H1 (cell line): ENCODE data around the gene NDST3. TPM values are rescaled to one million over a fixed set of nuclear protein-coding genes. Genes with fewer than 3 reads are reported as not detected.

Experiments
- CTCF ChIA-PET: fragments of 300-600 bp; sonication (Branson Sonifier 250); formaldehyde crosslinking; loops from one replicate; lab custom pipeline; 2021; ENCODE audit not compliant: partially characterized antibody; lab: Charles Lee
- POLR2A ChIA-PET: fragments of 300-600 bp; sonication (Branson Sonifier 250); formaldehyde crosslinking; loops from one replicate; lab custom pipeline; 2021; ENCODE audit warnings: inconsistent platforms; ENCODE audit not compliant: partially characterized antibody; lab: Charles Lee
- DNase-seq, 2 experiments: peaks; one replicate each; pipeline versions ENCODE4 v3.0.0 to v3.0.0-alpha.2; 2010 to 2022; ENCODE audit warnings: low spot score in 2 of 2, low read depth in 1 of 2, mixed read lengths in 1 of 2
- FAIRE-seq: peaks from 2 replicates; lab custom pipeline; 2011; peaks lifted over from hg19 to GRCh38; lab: Jason Lieb, UNC
- H2AFZ ChIP-seq: 2 replicates; pipeline ENCODE4 v1.8.1; 2012; ENCODE audit warnings: low read length, inconsistent platforms
- H2AK5ac ChIP-seq: 2 replicates; pipeline ENCODE4 v1.6.1; 2013; ENCODE audit warnings: low read depth, low read length
- H2BK120ac ChIP-seq: replicated peaks from 2 replicates; pipeline ENCODE3; 2013; ENCODE audit warnings: low read depth, low read length, inconsistent platforms
- H2BK12ac ChIP-seq: 2 replicates; pipeline ENCODE4 v1.6.1; 2013; ENCODE audit warnings: low read depth, low read length
- H2BK15ac ChIP-seq: 2 replicates; pipeline ENCODE4 v1.6.1; 2013; ENCODE audit warnings: low read length
- H2BK20ac ChIP-seq: 2 replicates; pipeline ENCODE4 v1.6.1; 2013; ENCODE audit warnings: low read length
- H2BK5ac ChIP-seq: 2 replicates; pipeline ENCODE4 v1.6.1; 2013; ENCODE audit warnings: low read depth, low read length
- H3K14ac ChIP-seq: 2 replicates; pipeline ENCODE4 v1.6.1; 2013; ENCODE audit warnings: inconsistent platforms; ENCODE audit not compliant: insufficient read length
- H3K18ac ChIP-seq: 2 replicates; pipeline ENCODE4 v1.6.1; 2013; ENCODE audit warnings: low read length; ENCODE audit errors: extremely low read depth
- H3K23ac ChIP-seq: 2 replicates; pipeline ENCODE4 v1.6.1; 2013; ENCODE audit warnings: inconsistent platforms; ENCODE audit not compliant: insufficient read length
- H3K23me2 ChIP-seq: 2 replicates; pipeline ENCODE4 v1.6.1; 2013; ENCODE audit warnings: low read depth, low read length
- H3K27ac ChIP-seq: 2 replicates; pipeline ENCODE4 v1.6.1; 2011; ENCODE audit warnings: low read depth, low read length, inconsistent platforms
- H3K27me3 ChIP-seq, 4 experiments: replicated peaks in 1 of 4; 1 replicate in 1 of 4; 2 replicates in 3 of 4; pipeline versions ENCODE4 v1.6.1 to v1.8.1; 2011 to 2013; ENCODE audit warnings: low read length in 3 of 4, mild to moderate bottlenecking in 3 of 4, inconsistent platforms in 2 of 4, mixed read lengths in 2 of 4, moderate library complexity in 1 of 4; ENCODE audit not compliant: control insufficient read depth in 3 of 4, insufficient read depth in 3 of 4; ENCODE audit errors: extremely low read depth in 1 of 4
- H3K36me3 ChIP-seq, 4 experiments: 2 replicates each; pipeline versions ENCODE4 v1.6.1 to v1.8.1; 2011 to 2013; ENCODE audit warnings: mild to moderate bottlenecking in 4 of 4, low read length in 3 of 4, moderate library complexity in 2 of 4, control low read depth in 1 of 4, inconsistent platforms in 1 of 4; ENCODE audit not compliant: insufficient read depth in 4 of 4, control insufficient read depth in 2 of 4
- H3K4ac ChIP-seq: replicated peaks from 2 replicates; pipeline ENCODE3; 2013; ENCODE audit warnings: low read length, low read depth, mixed read lengths, inconsistent platforms; ENCODE audit not compliant: insufficient read length
- H3K4me1 ChIP-seq, 4 experiments: replicated peaks in 1 of 4; 1 replicate in 1 of 4; 2 replicates in 3 of 4; pipeline versions ENCODE4 v1.6.1 to v1.8.1; 2011 to 2013; ENCODE audit warnings: low read length in 3 of 4, inconsistent platforms in 2 of 4, mixed read lengths in 1 of 4; ENCODE audit not compliant: insufficient read depth in 4 of 4, control insufficient read depth in 3 of 4
- H3K4me2 ChIP-seq, 2 experiments: 2 replicates each; pipeline versions ENCODE4 v1.6.1 to v1.8.1; 2011 to 2013; ENCODE audit warnings: low read depth in 2 of 2, low read length in 2 of 2, control low read depth in 1 of 2, inconsistent platforms in 1 of 2, mild to moderate bottlenecking in 1 of 2; ENCODE audit not compliant: insufficient read depth in 1 of 2
- H3K4me3 ChIP-seq, 4 experiments: fragments of 200-600, 300-600 bp in 1 of 4; sonication (generic), shearing (Covaris generic), sonication (Bioruptor Twin) in 1 of 4; 2 replicates each; pipeline versions ENCODE4 v1.5.1 to v1.8.1; 2011 to 2016; ENCODE audit warnings: low read length in 4 of 4, low read depth in 3 of 4, control low read depth in 2 of 4, inconsistent platforms in 2 of 4, mild to moderate bottlenecking in 2 of 4, mixed read lengths in 1 of 4, moderate library complexity in 1 of 4; ENCODE audit not compliant: insufficient read depth in 2 of 4; ENCODE audit errors: extremely low read depth in 1 of 4
- H3K56ac ChIP-seq: replicated peaks from 2 replicates; pipeline ENCODE3; 2013; ENCODE audit warnings: low read depth, mild to moderate bottlenecking, mixed read lengths, low read length, inconsistent platforms; ENCODE audit not compliant: insufficient read length
- H3K79me1 ChIP-seq: 2 replicates; pipeline ENCODE4 v1.6.1; 2013; ENCODE audit warnings: low read depth, low read length, control low read depth
- H3K79me2 ChIP-seq, 2 experiments: 2 replicates each; pipeline versions ENCODE4 v1.6.1 to v1.8.1; 2012 to 2013; ENCODE audit warnings: low read length in 2 of 2, mild to moderate bottlenecking in 2 of 2, inconsistent platforms in 1 of 2; ENCODE audit not compliant: insufficient read depth in 2 of 2, control insufficient read depth in 1 of 2
- H3K9ac ChIP-seq, 4 experiments: replicated peaks in 1 of 4; 1 replicate in 1 of 4; 2 replicates in 3 of 4; pipeline versions ENCODE4 v1.6.1 to v1.8.1; 2011 to 2013; ENCODE audit warnings: low read depth in 3 of 4, low read length in 3 of 4, control low read depth in 2 of 4, mild to moderate bottlenecking in 2 of 4, moderate library complexity in 2 of 4, inconsistent platforms in 1 of 4; ENCODE audit errors: extremely low read depth in 1 of 4
- H3K9me3 ChIP-seq, 2 experiments: 2 replicates each; pipeline versions ENCODE4 v1.6.1 to v1.8.1; 2012 to 2013; ENCODE audit warnings: mild to moderate bottlenecking in 2 of 2, moderate library complexity in 2 of 2, control low read depth in 1 of 2, inconsistent platforms in 1 of 2, low read depth in 1 of 2, low read length in 1 of 2, mixed read lengths in 1 of 2; ENCODE audit not compliant: insufficient read depth in 2 of 2
- H4K20me1 ChIP-seq, 2 experiments: replicated peaks in 1 of 2; 2 replicates each; pipeline versions ENCODE3 to v1.8.1; 2011 to 2013; ENCODE audit warnings: inconsistent platforms in 2 of 2, low read length in 2 of 2, mild to moderate bottlenecking in 1 of 2; ENCODE audit not compliant: insufficient read depth in 2 of 2, control insufficient read depth in 1 of 2
- H4K5ac ChIP-seq: 2 replicates; pipeline ENCODE4 v1.6.1; 2013; ENCODE audit warnings: low read length, low read depth, mixed read lengths, inconsistent platforms; ENCODE audit not compliant: insufficient read length
- H4K8ac ChIP-seq: 2 replicates; pipeline ENCODE4 v1.8.0; 2013; ENCODE audit warnings: mild to moderate bottlenecking, moderate library complexity, low read length, inconsistent platforms; ENCODE audit not compliant: insufficient read depth; ENCODE audit errors: extremely low read depth
- H4K91ac ChIP-seq: replicated peaks from 2 replicates; pipeline ENCODE3; 2013; ENCODE audit warnings: low read length, mixed read lengths, inconsistent platforms; ENCODE audit not compliant: insufficient read length
- CTBP2 ChIP-seq: IDR thresholded peaks from 2 replicates; pipeline ENCODE4 v1.7.0; 2011; ENCODE audit warnings: borderline replicate concordance, mild to moderate bottlenecking, moderate library complexity, mixed read lengths, low read length; ENCODE audit not compliant: insufficient read depth, insufficient read length
- CTCF ChIP-seq, 3 experiments: IDR thresholded peaks; 1 replicate in 2 of 3; 2 replicates in 1 of 3; pipeline versions ENCODE4 v1.5.1 to v1.6.1; 2011; ENCODE audit warnings: low read length in 3 of 3, mild to moderate bottlenecking in 3 of 3, inconsistent platforms in 2 of 3, low read depth in 1 of 3, moderate library complexity in 1 of 3; ENCODE audit not compliant: insufficient read depth in 1 of 3; ENCODE audit errors: control extremely low read depth in 1 of 3
- KDM5A ChIP-seq: fragments of 200-600 bp; IDR thresholded peaks from 2 replicates; pipeline ENCODE4 v1.7.1; 2012; ENCODE audit warnings: mild to moderate bottlenecking, low read length, inconsistent platforms, mixed read lengths
- RFX5 ChIP-seq: IDR thresholded peaks from 2 replicates; pipeline ENCODE4 v1.6.1; 2011; ENCODE audit warnings: low read depth, low read length, improper control_type of control experiment, borderline replicate concordance
- SIRT6 ChIP-seq: IDR thresholded peaks from one replicate; pipeline ENCODE4 v1.7.1; 2012; ENCODE audit warnings: low read length, inconsistent platforms
- YY1 ChIP-seq: IDR thresholded peaks from 2 replicates; pipeline ENCODE4 v1.6.1; 2011; ENCODE audit warnings: low read depth, mild to moderate bottlenecking, low read length
- WGBS, 2 experiments: shearing (Covaris generic) in 1 of 2; methylation state at CpG; one replicate each; pipeline versions ENCODE4 v1.1.6 to v1.1.7; 2013 to 2015; ENCODE audit warnings: low lambda C conversion rate in 2 of 2, mixed read lengths in 2 of 2, inconsistent platforms in 1 of 2, low coverage in 1 of 2, missing lambda C conversion rate in 1 of 2; ENCODE audit not compliant: insufficient replicate concordance in 2 of 2, insufficient coverage in 1 of 2, insufficient read length in 1 of 2; ENCODE audit errors: extremely low coverage in 1 of 2, missing lambda C conversion rate in 1 of 2; 5-methylcytosine and 5-hydroxymethylcytosine counted together
- polyA plus RNA-seq, 7 experiments: library from polyadenylated mRNA; depleted of rRNA in 3 of 7; stranded (reverse) in 5 of 7; unstranded in 2 of 7; fragments of >200 nt in 5 of 7; fragments of 200-250 nt in 2 of 7; gene quantifications; 1 replicate in 5 of 7; 2 replicates in 1 of 7; 4 replicates in 1 of 7; pipeline versions ENCODE4 v1.2.1 to v1.2.3, GENCODE V29; 2011 to 2013; ENCODE audit warnings: missing spikeins in 2 of 7, mixed read lengths in 2 of 7
- total RNA-seq: library from RNA; stranded (reverse); fragmentation: NEBNext Ultra II Directional; extraction: Animal tissue kit (Norgen Biotek cat#: 25700); gene quantifications from 2 replicates; pipeline ENCODE4 v1.2.1, GENCODE V29; 2021
- TF ChIP-seq, protein P1 (sequence below): IDR thresholded peaks from 2 replicates; pipeline ENCODE4 v1.6.1; 2012; ENCODE audit warnings: low read length, inconsistent platforms

Gene NDST3
- total and polyA plus RNA-seq, 2 of the 8 experiments (the other 6 are each of a cell fraction or from before 2014, with no cell fraction given), result 0.35 to 0.60 TPM

DNA sequence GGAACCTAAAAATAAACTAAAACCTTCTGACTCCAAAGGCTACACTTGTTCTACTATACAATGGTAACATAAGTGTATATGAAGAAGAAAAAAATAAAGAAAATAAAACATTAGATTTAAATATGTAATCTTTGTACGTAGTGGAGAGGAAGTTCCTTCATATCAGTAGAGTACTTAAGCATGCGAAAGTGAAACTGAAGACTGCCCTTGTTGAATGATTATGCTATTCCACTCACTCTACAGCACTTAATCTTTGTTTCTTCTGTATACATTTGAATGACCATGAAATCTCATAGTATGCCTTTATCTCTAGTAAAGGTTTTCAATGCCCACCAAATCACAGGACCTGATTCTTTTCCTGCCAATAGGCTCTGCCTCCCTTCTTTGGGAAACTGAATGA is 78.9 kb downstream of the NDST3 start:
- Histone ChIP-seq H4K91ac (no peak overlapping the region), H2BK15ac (no peak overlapping the region), H3K9ac (no peak overlapping the region), H2AFZ (no peak overlapping the region), H4K5ac (no peak overlapping the region), H3K27me3 (no peaks in the 10 kb centered on the region), H3K4me1 (no peaks in the 10 kb centered on the region), H3K9me3 (no peaks in the 10 kb centered on the region), H3K27ac (no peak overlapping the region), H3K36me3 (no peaks in the 10 kb centered on the region), H3K79me1 (no peaks in the 10 kb centered on the region), H4K8ac (no peak overlapping the region), H3K56ac (no peak overlapping the region), H2BK20ac (no peak overlapping the region), H3K23ac (no peak overlapping the region), H4K20me1 (no peaks in the 10 kb centered on the region), H2BK120ac (no peak overlapping the region), H3K23me2 (no peaks in the 10 kb centered on the region; the same call in 1 of the 2 replicates), H3K14ac (no peak overlapping the region), H3K18ac (no peak overlapping the region), H3K4me3 (no peak overlapping the region), H2BK5ac (no peak overlapping the region), H3K4me2 (no peak overlapping the region), H2AK5ac (no peak overlapping the region), H3K79me2 (no peaks in the 10 kb centered on the region), H3K4ac (no peak overlapping the region), H2BK12ac (no peak overlapping the region)
- FAIRE-seq, result no peak
- no peak for DNase-seq
- POLR2A ChIA-PET, result no interaction called here
- CTCF ChIA-PET, result no interaction called here
- no peak for TF ChIP-seq CTCF (IDR thresholded peaks at IDR 0.05; ENCODE audit: control extremely low read depth in 1 of 3, insufficient read depth in 1 of 3, low read depth in 1 of 3, low read length in 3 of 3)
- TF ChIP-seq YY1, result no peak
- TF ChIP-seq, protein P1, sequence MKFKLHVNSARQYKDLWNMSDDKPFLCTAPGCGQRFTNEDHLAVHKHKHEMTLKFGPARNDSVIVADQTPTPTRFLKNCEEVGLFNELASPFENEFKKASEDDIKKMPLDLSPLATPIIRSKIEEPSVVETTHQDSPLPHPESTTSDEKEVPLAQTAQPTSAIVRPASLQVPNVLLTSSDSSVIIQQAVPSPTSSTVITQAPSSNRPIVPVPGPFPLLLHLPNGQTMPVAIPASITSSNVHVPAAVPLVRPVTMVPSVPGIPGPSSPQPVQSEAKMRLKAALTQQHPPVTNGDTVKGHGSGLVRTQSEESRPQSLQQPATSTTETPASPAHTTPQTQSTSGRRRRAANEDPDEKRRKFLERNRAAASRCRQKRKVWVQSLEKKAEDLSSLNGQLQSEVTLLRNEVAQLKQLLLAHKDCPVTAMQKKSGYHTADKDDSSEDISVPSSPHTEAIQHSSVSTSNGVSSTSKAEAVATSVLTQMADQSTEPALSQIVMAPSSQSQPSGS, result no peak
- no peak for TF ChIP-seq SIRT6
- no peak for TF ChIP-seq RFX5
- no peak for TF ChIP-seq CTBP2
- TF ChIP-seq KDM5A, result no peak
- 50% methylated on average over 2 of the region's 2 CpGs; no CpG with 5 or more reads in 1 of the 2 experiments for WGBS, 2 experiments
